Measurements from ENCODE around the gene ICE2.

DNA sequence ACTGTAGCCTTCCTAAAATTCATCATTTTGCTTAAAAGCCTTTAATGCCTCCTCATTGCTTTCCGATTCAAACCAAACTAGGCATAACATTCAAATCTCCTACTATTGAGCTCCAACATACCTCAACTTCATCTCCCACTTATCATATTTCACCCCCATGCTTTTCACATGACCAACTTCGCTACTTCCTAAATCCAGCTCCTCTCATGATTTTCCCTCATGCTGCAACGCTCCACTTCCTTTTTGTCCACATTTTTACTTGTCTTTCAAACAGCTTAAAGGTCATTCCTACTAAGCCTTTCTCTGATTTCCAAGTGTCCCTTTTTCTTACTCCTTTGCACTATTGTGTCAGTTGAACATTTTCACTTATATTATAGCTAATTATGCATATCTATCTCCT, 60.8 kb downstream of the ICE2 start:
- TF ChIP-seq, protein P1, sequence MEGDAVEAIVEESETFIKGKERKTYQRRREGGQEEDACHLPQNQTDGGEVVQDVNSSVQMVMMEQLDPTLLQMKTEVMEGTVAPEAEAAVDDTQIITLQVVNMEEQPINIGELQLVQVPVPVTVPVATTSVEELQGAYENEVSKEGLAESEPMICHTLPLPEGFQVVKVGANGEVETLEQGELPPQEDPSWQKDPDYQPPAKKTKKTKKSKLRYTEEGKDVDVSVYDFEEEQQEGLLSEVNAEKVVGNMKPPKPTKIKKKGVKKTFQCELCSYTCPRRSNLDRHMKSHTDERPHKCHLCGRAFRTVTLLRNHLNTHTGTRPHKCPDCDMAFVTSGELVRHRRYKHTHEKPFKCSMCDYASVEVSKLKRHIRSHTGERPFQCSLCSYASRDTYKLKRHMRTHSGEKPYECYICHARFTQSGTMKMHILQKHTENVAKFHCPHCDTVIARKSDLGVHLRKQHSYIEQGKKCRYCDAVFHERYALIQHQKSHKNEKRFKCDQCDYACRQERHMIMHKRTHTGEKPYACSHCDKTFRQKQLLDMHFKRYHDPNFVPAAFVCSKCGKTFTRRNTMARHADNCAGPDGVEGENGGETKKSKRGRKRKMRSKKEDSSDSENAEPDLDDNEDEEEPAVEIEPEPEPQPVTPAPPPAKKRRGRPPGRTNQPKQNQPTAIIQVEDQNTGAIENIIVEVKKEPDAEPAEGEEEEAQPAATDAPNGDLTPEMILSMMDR (IDR thresholded peaks at IDR 0.05), result no peak
- TF ChIP-seq POLR2AphosphoS5 (IDR thresholded peaks at IDR 0.05) (no peak), POLR2A (IDR thresholded peaks at IDR 0.05) (no peak), EP300 (IDR thresholded peaks at IDR 0.05) (no peak)

Data from stomach (tissue), 4 donors.